ENCODE measurements around the gene ZBTB20. TPM values are rescaled to one million over a fixed set of nuclear protein-coding genes. Genes with fewer than 3 reads are reported as not detected.

ZBTB20 gene
- total RNA-seq (100 to 1,000 TPM in 1 of 5 donors, 10 to 100 TPM in 4; 36.2 to 149 (median 44.0) TPM), polyA plus RNA-seq (1 to 10 TPM in 1 of 3 donors, under 1 TPM in 2; 0.15 to 1.6 (median 0.28) TPM)
- long read RNA-seq, donor 1, result 0 reads
- long read RNA-seq, donor 2, result 0 reads
- long read RNA-seq, donor 3, result 0 reads
- long read RNA-seq, donor 4, result 0 reads
- long read RNA-seq, donor 5, partial matches to known transcripts, result 0 of 1 reads
- long read RNA-seq, donor 5, other reads (novel, unspliced or antisense), result 0 of 1 reads
- long read RNA-seq, donor 6, result 0 reads
- long read RNA-seq, donor 7, partial matches to known transcripts, result 0 of 1 reads
- long read RNA-seq, donor 7, other reads (novel, unspliced or antisense), result 0 of 1 reads
- long read RNA-seq, donor 8, result 0 reads
- long read RNA-seq, donor 9, result 0 reads
- long read RNA-seq, donor 10, result 0 reads

GRCh38 chr3:115146418-115147328, at the start of gene ZBTB20:
Gene ZBTB20, minus strand, starts transcription at chr3:115147288.
- H3K4me3 ChIP-seq, result peak within 1 kb of the TSS; percentile 73 to 92 (median 83)
- peak within 1 kb of the TSS; percentile 98 to 100 (median 99) for H3K27ac ChIP-seq
- WGBS, 5 donors, result 0 to 1% (median 0%) methylated on average over 31 to 67 of the region's 72 CpGs
- TF ChIP-seq POLR2AphosphoS5 (IDR thresholded peaks at IDR 0.05) (peak in 2 of 3 donors; percentile 3 to 72), EP300 (IDR thresholded peaks at IDR 0.05) (no peak)
- H3K4me1 ChIP-seq, result peaks cover 0 to 29% (median 18%) of the 10 kb centered on the region in 4 donors
- intact Hi-C loops (cut with DNase I; ENCODE audit: low total_unique reads), result no loop called here
- H3K9me3 ChIP-seq, result no peaks in the 10 kb centered on the region
- DNase-seq, result peak; percentile 50 to 88
- H3K27me3 ChIP-seq, result no peaks in the 10 kb centered on the region
- H3K36me3 ChIP-seq, result no peaks in the 10 kb centered on the region

DNA sequence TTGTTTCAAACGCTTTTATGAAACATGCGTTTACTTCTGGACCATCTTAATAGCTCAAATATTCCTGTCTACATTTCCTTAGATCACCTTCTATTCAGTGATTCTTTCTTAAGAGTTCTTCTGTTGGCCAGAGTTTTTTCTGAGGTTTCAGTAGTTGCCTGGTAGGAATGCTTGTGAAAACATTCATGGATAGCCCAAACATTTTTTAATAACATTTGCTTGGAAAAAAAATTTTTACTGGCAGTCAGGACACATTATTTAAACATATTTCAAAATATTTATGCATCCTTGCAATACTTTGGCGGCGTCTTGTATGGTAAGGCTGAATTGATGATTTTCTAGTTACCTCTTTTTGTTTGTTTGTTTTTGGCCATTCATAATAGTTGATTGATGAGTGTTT, 47.4 kb upstream of the ZBTB20 start:
- 66 to 83% (median 75%) methylated on average over 4 of the region's 4 CpGs for WGBS, 5 donors
- intact Hi-C loops (cut with DNase I; ENCODE audit: low total_unique reads), result no loop called here
- no peaks in the 10 kb centered on the region for H3K27me3 ChIP-seq
- TF ChIP-seq POLR2AphosphoS5 (IDR thresholded peaks at IDR 0.05) (no peak), CTCF (IDR thresholded peaks at IDR 0.05) (no peak), POLR2A (IDR thresholded peaks at IDR 0.05) (no peak), EP300 (IDR thresholded peaks at IDR 0.05) (no peak)
- H3K36me3 ChIP-seq, result no peaks in the 10 kb centered on the region
- no peak overlapping the region for H3K4me3 ChIP-seq
- H3K4me1 ChIP-seq, result no peaks in the 10 kb centered on the region
- peaks cover 0 to 10% (median 4%) of the 10 kb centered on the region in 4 donors for H3K9me3 ChIP-seq
- DNase-seq, result no peak
- no peak overlapping the region for H3K27ac ChIP-seq

DNA sequence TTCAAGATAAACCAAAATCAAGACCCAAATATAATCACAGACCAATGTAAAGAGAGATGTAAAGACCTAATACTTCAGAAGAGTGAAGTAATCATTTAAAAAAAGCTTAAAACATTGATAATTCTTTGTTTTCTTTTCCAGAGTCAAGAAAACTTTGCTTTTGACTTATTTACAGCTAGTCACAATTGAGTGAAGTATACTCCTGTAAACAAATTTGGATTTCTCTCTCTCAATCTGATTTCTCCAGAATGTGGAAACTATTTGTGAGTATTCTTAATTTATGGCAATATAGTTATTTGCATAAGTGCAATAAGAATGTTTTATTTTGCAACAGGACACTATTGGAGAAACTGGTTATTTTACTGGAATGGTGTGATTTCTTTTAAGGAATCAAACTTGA, 43.7 kb upstream of the ZBTB20 start:
- TF ChIP-seq POLR2A (IDR thresholded peaks at IDR 0.05) (no peak), EP300 (IDR thresholded peaks at IDR 0.05) (no peak), CTCF (IDR thresholded peaks at IDR 0.05) (no peak), POLR2AphosphoS5 (IDR thresholded peaks at IDR 0.05) (no peak)
- intact Hi-C loops (cut with DNase I; ENCODE audit: low total_unique reads), result no loop called here
- no peak overlapping the region for H3K4me3 ChIP-seq
- no peak for DNase-seq
- no peaks in the 10 kb centered on the region for H3K36me3 ChIP-seq
- no peak overlapping the region for H3K27ac ChIP-seq
- H3K4me1 ChIP-seq, result no peaks in the 10 kb centered on the region
- H3K27me3 ChIP-seq, result no peaks in the 10 kb centered on the region
- H3K9me3 ChIP-seq, result peaks cover 0 to 11% (median 4%) of the 10 kb centered on the region in 4 donors

DNA sequence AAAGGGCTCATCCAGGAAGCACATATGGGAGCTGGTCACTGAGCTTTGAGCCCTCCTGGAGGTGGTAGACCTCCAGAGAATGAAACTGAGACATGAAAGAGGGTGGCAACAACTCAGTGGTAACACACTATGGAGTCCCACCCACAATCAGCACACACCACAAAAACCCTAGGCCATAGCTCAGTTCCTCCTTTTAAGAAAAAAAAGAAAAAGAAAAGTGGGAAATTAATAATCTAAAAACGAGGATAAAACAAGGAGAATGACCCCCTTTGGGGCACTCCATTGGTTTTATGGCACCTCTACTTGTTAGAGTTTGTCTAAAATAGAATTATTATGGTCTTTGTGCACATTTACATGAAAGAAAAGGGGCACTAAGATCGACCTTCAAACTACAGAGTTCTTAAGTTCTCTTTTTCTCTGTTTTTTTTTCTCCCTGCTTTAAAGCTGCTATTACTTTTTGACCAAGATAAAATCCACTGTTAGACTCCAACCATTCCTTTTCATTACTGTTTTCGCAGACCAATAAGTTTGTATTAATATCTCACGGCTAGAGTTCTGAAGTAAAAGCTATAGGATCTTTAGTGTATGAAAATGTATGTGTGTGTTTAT, 40.2 kb upstream of the ZBTB20 start:
- TF ChIP-seq POLR2AphosphoS5 (IDR thresholded peaks at IDR 0.05) (no peak), CTCF (IDR thresholded peaks at IDR 0.05) (no peak), POLR2A (IDR thresholded peaks at IDR 0.05) (no peak), EP300 (IDR thresholded peaks at IDR 0.05) (no peak)
- Histone ChIP-seq H3K27ac (no peak overlapping the region), H3K27me3 (no peaks in the 10 kb centered on the region), H3K4me1 (no peaks in the 10 kb centered on the region), H3K36me3 (no peaks in the 10 kb centered on the region), H3K4me3 (no peak overlapping the region), H3K9me3 (peaks cover 0 to 11% (median 4%) of the 10 kb centered on the region in 4 donors)
- intact Hi-C loops (cut with DNase I; ENCODE audit: low total_unique reads), result no loop called here
- 76 to 80% (median 80%) methylated on average over 4 of the region's 4 CpGs for WGBS, 5 donors
- DNase-seq, result no peak

All from stomach (tissue), 19 donors.